ENCODE results near the gene TEPSIN.

TEPSIN gene

GRCh38 chr17:81261096-81261495 is 22.2 kb upstream of the TEPSIN start:
- TF ChIP-seq, protein P1, sequence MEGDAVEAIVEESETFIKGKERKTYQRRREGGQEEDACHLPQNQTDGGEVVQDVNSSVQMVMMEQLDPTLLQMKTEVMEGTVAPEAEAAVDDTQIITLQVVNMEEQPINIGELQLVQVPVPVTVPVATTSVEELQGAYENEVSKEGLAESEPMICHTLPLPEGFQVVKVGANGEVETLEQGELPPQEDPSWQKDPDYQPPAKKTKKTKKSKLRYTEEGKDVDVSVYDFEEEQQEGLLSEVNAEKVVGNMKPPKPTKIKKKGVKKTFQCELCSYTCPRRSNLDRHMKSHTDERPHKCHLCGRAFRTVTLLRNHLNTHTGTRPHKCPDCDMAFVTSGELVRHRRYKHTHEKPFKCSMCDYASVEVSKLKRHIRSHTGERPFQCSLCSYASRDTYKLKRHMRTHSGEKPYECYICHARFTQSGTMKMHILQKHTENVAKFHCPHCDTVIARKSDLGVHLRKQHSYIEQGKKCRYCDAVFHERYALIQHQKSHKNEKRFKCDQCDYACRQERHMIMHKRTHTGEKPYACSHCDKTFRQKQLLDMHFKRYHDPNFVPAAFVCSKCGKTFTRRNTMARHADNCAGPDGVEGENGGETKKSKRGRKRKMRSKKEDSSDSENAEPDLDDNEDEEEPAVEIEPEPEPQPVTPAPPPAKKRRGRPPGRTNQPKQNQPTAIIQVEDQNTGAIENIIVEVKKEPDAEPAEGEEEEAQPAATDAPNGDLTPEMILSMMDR (conservative IDR thresholded peaks at IDR 0.05; ENCODE audit: low read depth, low read length) = no peak
- no peak overlapping the region for H3K4me3 ChIP-seq (ENCODE audit: low read length)
- DNase-seq (ENCODE audit: low read depth) = no peak

DNA sequence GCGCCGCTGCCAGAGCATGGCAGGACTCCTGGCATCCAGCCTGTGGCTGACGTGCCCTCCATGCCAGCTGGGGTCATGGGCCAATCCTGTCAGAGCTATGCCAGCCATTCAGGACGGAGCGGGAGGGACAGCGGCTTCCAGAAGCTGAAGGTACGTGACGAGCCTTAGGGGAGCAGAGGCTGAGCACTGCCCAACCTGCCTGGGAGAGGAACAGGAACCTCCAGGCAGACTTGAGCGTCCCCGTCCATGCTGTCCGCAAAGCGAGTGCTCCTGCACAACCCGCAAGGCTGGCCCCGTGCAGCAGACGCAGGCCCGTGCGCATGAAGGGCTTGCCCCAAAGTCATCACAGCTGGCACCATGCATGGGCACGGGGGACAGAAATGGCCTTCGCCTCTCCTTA is 21.8 kb upstream of the TEPSIN start:
- TF ChIP-seq, protein P1 (conservative IDR thresholded peaks at IDR 0.05; ENCODE audit: low read depth, low read length) = no peak
- no peak for DNase-seq (ENCODE audit: low read depth)
- no peak overlapping the region for H3K4me3 ChIP-seq (ENCODE audit: low read length)

- TF ChIP-seq, protein P1 (conservative IDR thresholded peaks at IDR 0.05; ENCODE audit: low read depth, low read length) = no peak
- no peak overlapping the region for H3K4me3 ChIP-seq (ENCODE audit: low read length)
- no peak for DNase-seq (ENCODE audit: low read depth)
Observed at GRCh38 chr17:81260171-81260570, 21.3 kb upstream of the TEPSIN start.

DNA sequence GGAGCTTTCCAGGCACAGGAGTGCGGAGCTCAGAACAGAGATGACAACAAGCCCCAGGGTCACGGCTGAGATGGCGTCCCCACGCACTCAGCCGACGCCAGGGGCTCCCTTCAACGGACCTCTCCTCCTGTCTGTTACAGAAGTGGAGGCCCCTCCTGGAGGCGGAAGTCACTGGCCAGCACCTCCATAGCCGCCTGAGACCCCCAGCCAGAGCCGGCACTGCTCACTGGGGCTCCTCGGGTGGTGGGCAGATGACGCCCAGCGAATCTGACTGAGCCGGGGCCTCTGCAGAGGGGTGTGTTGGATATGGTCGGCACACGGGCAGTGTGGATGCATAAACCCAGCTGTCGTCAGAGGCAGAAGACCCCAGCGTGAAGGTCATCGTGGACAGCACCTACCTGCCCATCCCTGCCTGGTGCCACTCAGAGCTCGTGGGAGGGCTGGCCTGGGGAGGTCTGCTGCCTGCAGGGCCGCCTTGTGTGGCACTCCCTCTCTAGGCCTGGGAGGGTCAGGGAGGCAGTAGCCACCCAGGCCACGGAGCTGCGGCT is 20.3 kb upstream of the TEPSIN start:
- no peak for DNase-seq (ENCODE audit: low read depth)
- H3K4me3 ChIP-seq (ENCODE audit: low read length) = no peak overlapping the region
- TF ChIP-seq, protein P1 (conservative IDR thresholded peaks at IDR 0.05; ENCODE audit: low read depth, low read length) = no peak

- TF ChIP-seq, protein P1 (conservative IDR thresholded peaks at IDR 0.05; ENCODE audit: low read depth, low read length) = peak; percentile 17
- no peak overlapping the region for H3K4me3 ChIP-seq (ENCODE audit: low read length)
- no peak for DNase-seq (ENCODE audit: low read depth)
Observed at GRCh38 chr17:81258292-81258691, 19.4 kb upstream of the TEPSIN start.

DNA sequence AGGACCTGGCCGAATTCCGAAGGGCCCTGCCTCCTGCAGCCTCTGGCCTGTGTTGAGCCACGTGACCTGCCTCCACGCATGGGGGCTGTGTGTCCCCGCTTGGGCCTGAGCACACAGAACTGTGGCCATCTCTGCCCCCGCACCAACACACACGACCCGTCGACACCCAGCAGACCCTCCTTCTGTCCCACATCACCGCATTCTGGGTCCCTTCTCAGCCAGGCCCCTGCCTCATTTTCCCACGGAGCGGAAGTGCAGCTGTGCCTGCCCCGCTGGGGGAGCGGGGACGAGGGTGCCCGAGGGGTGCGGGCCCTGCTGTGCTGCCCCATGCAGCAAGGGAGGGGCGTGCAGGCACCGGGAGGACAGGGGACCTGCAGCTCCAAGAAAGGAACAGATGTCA is 18.7 kb upstream of the TEPSIN start:
- TF ChIP-seq, protein P1 (conservative IDR thresholded peaks at IDR 0.05; ENCODE audit: low read depth, low read length) = no peak
- no peak overlapping the region for H3K4me3 ChIP-seq (ENCODE audit: low read length)
- no peak for DNase-seq (ENCODE audit: low read depth)

DNA sequence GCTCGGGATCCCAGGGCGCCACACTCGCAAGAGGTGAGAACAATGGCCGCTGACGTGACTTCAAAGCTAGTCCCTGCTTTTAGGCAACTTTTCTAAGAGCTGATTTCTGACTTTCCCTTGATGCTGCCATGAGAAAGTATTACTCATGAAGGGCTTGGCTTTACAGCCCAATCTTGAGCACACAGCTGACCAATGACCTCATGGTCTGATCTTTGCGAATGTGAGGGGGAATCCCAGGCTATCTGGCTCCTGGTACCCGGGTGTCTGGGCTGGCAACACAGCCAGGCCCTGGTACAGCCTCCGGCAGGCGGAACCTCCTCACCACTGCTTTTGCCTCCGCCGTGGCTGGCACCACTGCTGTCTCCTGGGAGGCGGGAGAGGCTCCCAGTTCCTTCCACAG is 17.8 kb upstream of the TEPSIN start:
- no peak for DNase-seq (ENCODE audit: low read depth)
- no peak overlapping the region for H3K4me3 ChIP-seq (ENCODE audit: low read length)
- TF ChIP-seq, protein P1 (conservative IDR thresholded peaks at IDR 0.05; ENCODE audit: low read depth, low read length) = no peak
